H9 (cell line): Measurements from ENCODE around the gene TBX21. TPM values are rescaled to one million over a fixed set of nuclear protein-coding genes. Genes with fewer than 3 reads are reported as not detected.

Experiments
- DNase-seq: peaks from one replicate; pipeline ENCODE4 v3.0.0-alpha.2; 2017
- H2AFZ ChIP-seq: one replicate; pipeline ENCODE4 v1.6.1; 2013; ENCODE audit warnings: mild to moderate bottlenecking, low read length, control low read depth, moderate library complexity
- H2AK5ac ChIP-seq: 2 replicates; pipeline ENCODE4 v1.6.1; 2013; ENCODE audit warnings: low read length, control low read depth, mixed read lengths; ENCODE audit not compliant: insufficient read length
- H2BK120ac ChIP-seq: one replicate; pipeline ENCODE4 v1.6.1; 2013; ENCODE audit warnings: low read depth, mild to moderate bottlenecking, low read length, control low read depth, inconsistent platforms; ENCODE audit not compliant: poor library complexity, severe bottlenecking
- H2BK12ac ChIP-seq: 2 replicates; pipeline ENCODE4 v1.6.1; 2013; ENCODE audit warnings: low read length, control low read depth, mixed read lengths, low read depth; ENCODE audit not compliant: insufficient read length
- H2BK15ac ChIP-seq: 2 replicates; pipeline ENCODE4 v1.6.1; 2013; ENCODE audit warnings: low read depth, low read length, control low read depth
- H2BK20ac ChIP-seq: one replicate; pipeline ENCODE4 v1.6.1; 2013; ENCODE audit warnings: low read depth, mild to moderate bottlenecking, low read length, control low read depth, inconsistent platforms; ENCODE audit not compliant: poor library complexity, severe bottlenecking
- H2BK5ac ChIP-seq: 2 replicates; pipeline ENCODE4 v1.6.1; 2013; ENCODE audit warnings: low read length, control low read depth, mixed read lengths; ENCODE audit not compliant: insufficient read length
- H3K14ac ChIP-seq: 2 replicates; pipeline ENCODE4 v1.6.1; 2013; ENCODE audit warnings: low read length, control low read depth; ENCODE audit not compliant: insufficient read depth
- H3K18ac ChIP-seq: 2 replicates; pipeline ENCODE4 v1.6.1; 2013; ENCODE audit warnings: low read depth, mild to moderate bottlenecking, mixed read lengths, low read length, control low read depth; ENCODE audit not compliant: insufficient read length
- H3K23ac ChIP-seq: 2 replicates; pipeline ENCODE4 v1.6.1; 2013; ENCODE audit warnings: low read length, control low read depth, mixed read lengths, low read depth; ENCODE audit not compliant: insufficient read length
- H3K23me2 ChIP-seq: 2 replicates; pipeline ENCODE4 v1.6.1; 2013; ENCODE audit warnings: low read depth, mild to moderate bottlenecking, mixed read lengths, low read length, control low read depth; ENCODE audit not compliant: insufficient read length, poor library complexity, severe bottlenecking
- H3K27ac ChIP-seq: 2 replicates; pipeline ENCODE4 v1.5.1; 2013; ENCODE audit warnings: low read length, control low read depth, mixed read lengths, low read depth; ENCODE audit not compliant: insufficient read length
- H3K27me3 ChIP-seq: 2 replicates; pipeline ENCODE4 v1.6.1; 2013; ENCODE audit warnings: low read length, control low read depth, inconsistent platforms; ENCODE audit not compliant: insufficient read depth
- H3K4ac ChIP-seq: 2 replicates; pipeline ENCODE4 v1.6.1; 2013; ENCODE audit warnings: low read depth, mild to moderate bottlenecking, control low read depth, inconsistent platforms, low read length, moderate library complexity
- H3K4me1 ChIP-seq: 2 replicates; pipeline ENCODE4 v1.6.1; 2013; ENCODE audit warnings: low read length, control low read depth, inconsistent platforms; ENCODE audit not compliant: insufficient read depth
- H3K4me2 ChIP-seq: 2 replicates; pipeline ENCODE4 v1.6.1; 2013; ENCODE audit warnings: low read length, control low read depth, mixed read lengths; ENCODE audit not compliant: insufficient read length, insufficient read depth
- H3K56ac ChIP-seq: 2 replicates; pipeline ENCODE4 v1.6.1; 2013; ENCODE audit warnings: low read depth, mild to moderate bottlenecking, mixed read lengths, low read length, control low read depth; ENCODE audit not compliant: insufficient read length
- H3K79me1 ChIP-seq: 2 replicates; pipeline ENCODE4 v1.6.1; 2013; ENCODE audit warnings: low read depth, mild to moderate bottlenecking, moderate library complexity, low read length, control low read depth, inconsistent platforms; ENCODE audit not compliant: insufficient read depth, poor library complexity, severe bottlenecking
- H3K79me2 ChIP-seq: 2 replicates; pipeline ENCODE4 v1.6.1; 2013; ENCODE audit warnings: low read length, control low read depth, inconsistent platforms; ENCODE audit not compliant: insufficient read depth
- H3K9ac ChIP-seq: 2 replicates; pipeline ENCODE4 v1.6.1; 2013; ENCODE audit warnings: low read length, control low read depth, mixed read lengths; ENCODE audit not compliant: insufficient read length; ENCODE audit errors: extremely low read depth
- H3K9me3 ChIP-seq: one replicate; pipeline ENCODE4 v1.6.1; 2013; ENCODE audit warnings: low read depth, low read length, inconsistent platforms; ENCODE audit not compliant: control insufficient read depth
- H3T11ph ChIP-seq: one replicate; pipeline ENCODE4 v1.6.1; 2013; ENCODE audit warnings: mild to moderate bottlenecking, low read length, control low read depth, inconsistent platforms
- H4K20me1 ChIP-seq: one replicate; pipeline ENCODE4 v1.6.1; 2013; ENCODE audit not compliant: control insufficient read depth, insufficient read length, insufficient read depth
- H4K5ac ChIP-seq: 2 replicates; pipeline ENCODE4 v1.6.1; 2013; ENCODE audit warnings: low read depth, mild to moderate bottlenecking, mixed read lengths, low read length, control low read depth; ENCODE audit not compliant: insufficient read length
- H4K8ac ChIP-seq: replicated peaks from 2 replicates; pipeline ENCODE4 v1.6.1; 2013; ENCODE audit warnings: low read length, control low read depth, mixed read lengths, low read depth; ENCODE audit not compliant: insufficient read length
- H4K91ac ChIP-seq: 2 replicates; pipeline ENCODE4 v1.6.1; 2013; ENCODE audit warnings: low read depth, mild to moderate bottlenecking, moderate library complexity, mixed read lengths, low read length, control low read depth; ENCODE audit not compliant: insufficient read length
- H3K27ac Mint-ChIP-seq, 3 experiments: 2 replicates in 2 of 3; 3 replicates in 1 of 3; pipeline ENCODE4 v1.8.0; 2020 to 2021; ENCODE audit warnings: mixed read lengths in 3 of 3, mild to moderate bottlenecking in 1 of 3, moderate library complexity in 1 of 3
- H3K27me3 Mint-ChIP-seq: 2 replicates; pipeline ENCODE4 v1.8.0; 2021; ENCODE audit warnings: low read depth, mild to moderate bottlenecking, moderate library complexity, mixed read lengths
- H3K36me3 Mint-ChIP-seq, 3 experiments: 2 replicates in 2 of 3; 3 replicates in 1 of 3; pipeline ENCODE4 v1.8.0; 2020 to 2021; ENCODE audit warnings: low read depth in 3 of 3, mixed read lengths in 3 of 3; ENCODE audit not compliant: insufficient read depth in 1 of 3
- H3K4me1 Mint-ChIP-seq, 2 experiments: 2 replicates each; pipeline ENCODE4 v1.8.0; 2020; ENCODE audit warnings: mixed read lengths in 2 of 2
- H3K4me3 Mint-ChIP-seq, 2 experiments: 2 replicates in 1 of 2; 3 replicates in 1 of 2; pipeline ENCODE4 v1.8.0; 2020 to 2021; ENCODE audit warnings: mild to moderate bottlenecking in 2 of 2, mixed read lengths in 2 of 2, moderate library complexity in 1 of 2
- H3K9me3 Mint-ChIP-seq, 2 experiments: 2 replicates in 1 of 2; 3 replicates in 1 of 2; pipeline ENCODE4 v1.8.0; 2020; ENCODE audit warnings: mild to moderate bottlenecking in 2 of 2, mixed read lengths in 2 of 2, moderate library complexity in 1 of 2
- CTCF ChIP-seq: fragments of 200-600 bp; sonication (generic); conservative IDR thresholded peaks from 3 replicates; pipeline ENCODE4 v1.8.0; 2021; ENCODE audit warnings: antibody characterized with exemption, mild to moderate bottlenecking
- WGBS: extraction: QIAGEN DNeasy Blood & Tissue Kit; methylation state at CpG from one replicate; pipeline ENCODE4 v1.1.7; 2013; ENCODE audit warnings: missing lambda C conversion rate, low lambda C conversion rate, mixed read lengths; ENCODE audit not compliant: insufficient read length; ENCODE audit errors: extremely low coverage; 5-methylcytosine and 5-hydroxymethylcytosine counted together
- total RNA-seq: library from RNA; stranded (reverse); gene quantifications from 2 replicates; pipeline ENCODE4 v1.2.1, GENCODE V29; 2021

Gene TBX21
- total RNA-seq, 1 experiment from 2014 or later, result not detected

GRCh38 chr17:47708864-47709541 lies 24.0 kb upstream of the TBX21 start:
- Mint-ChIP-seq H3K27ac (no peak overlapping the region), H3K27me3 (peaks cover 13% of the 10 kb centered on the region), H3K9me3 (no peaks in the 10 kb centered on the region), H3K36me3 (peaks cover 4 to 18% (median 7%) of the 10 kb centered on the region in 3 experiments; a peak in 3 of 7 replicates), H3K4me3 (no peak overlapping the region), H3K4me1 (peaks cover 6 to 26% of the 10 kb centered on the region in 2 experiments)
- Histone ChIP-seq H3K4me2 (no peak overlapping the region), H3K9ac (no peak overlapping the region), H2BK15ac (no peak overlapping the region), H3K23me2 (no peaks in the 10 kb centered on the region), H2BK120ac (no peak overlapping the region), H3T11ph (no peak overlapping the region), H4K91ac (no peak overlapping the region), H2AFZ (no peak overlapping the region), H4K5ac (no peak overlapping the region), H3K79me2 (no peaks in the 10 kb centered on the region), H2AK5ac (no peak overlapping the region), H2BK20ac (no peak overlapping the region), H4K20me1 (no peaks in the 10 kb centered on the region), H3K4ac (no peak overlapping the region), H3K9me3 (no peaks in the 10 kb centered on the region), H3K14ac (no peak overlapping the region), H3K27ac (no peak overlapping the region), H4K8ac (no peak overlapping the region), H3K23ac (no peak overlapping the region), H2BK12ac (no peak overlapping the region), H3K4me1 (no peaks in the 10 kb centered on the region), H3K27me3 (no peaks in the 10 kb centered on the region), H2BK5ac (no peak overlapping the region), H3K56ac (no peak overlapping the region), H3K18ac (no peak overlapping the region), H3K79me1 (no peaks in the 10 kb centered on the region)
- peak; percentile 63 for DNase-seq
- no CpG with 5 or more reads among the region's 89 CpGs for WGBS
- TF ChIP-seq CTCF, result no peak
